ENCODE measurements around the gene RNF148.

The RNF148 gene, protein sequence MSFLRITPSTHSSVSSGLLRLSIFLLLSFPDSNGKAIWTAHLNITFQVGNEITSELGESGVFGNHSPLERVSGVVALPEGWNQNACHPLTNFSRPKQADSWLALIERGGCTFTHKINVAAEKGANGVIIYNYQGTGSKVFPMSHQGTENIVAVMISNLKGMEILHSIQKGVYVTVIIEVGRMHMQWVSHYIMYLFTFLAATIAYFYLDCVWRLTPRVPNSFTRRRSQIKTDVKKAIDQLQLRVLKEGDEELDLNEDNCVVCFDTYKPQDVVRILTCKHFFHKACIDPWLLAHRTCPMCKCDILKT

DNA sequence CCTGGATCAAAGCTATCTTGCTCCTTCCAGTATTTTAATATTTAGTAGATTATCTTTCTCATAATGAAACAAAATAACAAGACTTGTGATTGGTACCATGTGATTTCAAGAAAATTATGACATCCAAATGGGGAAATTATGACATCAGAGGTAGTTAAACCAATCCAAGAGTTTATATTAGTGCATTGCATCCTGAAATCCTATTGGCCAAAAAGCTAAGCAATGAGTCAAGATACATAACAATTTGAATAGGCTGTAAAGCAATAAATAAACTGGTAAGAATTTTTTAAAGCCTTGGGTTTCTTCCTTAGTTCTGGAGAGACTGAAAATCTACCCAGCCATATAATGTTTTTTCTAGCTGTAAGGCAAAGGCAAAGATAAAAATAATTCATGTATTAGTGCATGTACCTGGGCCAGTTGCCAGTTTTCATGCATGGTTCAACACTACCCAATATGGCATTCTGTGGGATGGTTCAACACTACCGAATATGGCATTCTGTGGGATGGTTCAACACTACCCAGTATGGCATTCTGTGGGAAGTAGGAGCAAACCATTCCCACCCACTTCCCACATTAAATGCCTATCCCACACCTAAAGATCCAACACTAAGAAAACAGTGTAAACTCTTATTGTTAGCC, at the start of gene RNF148:
Gene RNF148 (minus strand): TSS at position 51 of the 639 bp plus-strand sequence. CDS start 172 bp downstream, outside the sequence.
- no peak within 1 kb of the TSS for H3K4me2 ChIP-seq (ENCODE audit: low read depth, low read length, poor library complexity, severe bottlenecking)
- no peaks in the 10 kb centered on the region for H3K27me3 ChIP-seq (ENCODE audit: low read length)
- no peak within 1 kb of the TSS for H3K9ac ChIP-seq (ENCODE audit: low read length)
- H3K9me2 ChIP-seq (replicated peaks; ENCODE audit: insufficient read depth, low read length), result no peaks in the 10 kb centered on the region
- H3K36me3 ChIP-seq (ENCODE audit: low read length), result no peaks in the 10 kb centered on the region
- H3K9me3 ChIP-seq (ENCODE audit: insufficient read depth, low read length), result no peaks in the 10 kb centered on the region
- no peaks in the 10 kb centered on the region for H4K20me1 ChIP-seq (ENCODE audit: low read depth, low read length)
- H3K27ac ChIP-seq (ENCODE audit: low read depth, low read length), result no peak within 1 kb of the TSS
- no peak within 1 kb of the TSS for H2AFZ ChIP-seq (ENCODE audit: low read depth, low read length, severe bottlenecking)
- no peak within 1 kb of the TSS for H3K4me3 ChIP-seq (ENCODE audit: insufficient read depth, low read length, poor library complexity, severe bottlenecking)
- no peak for TF ChIP-seq EZH2phosphoT487 (conservative IDR thresholded peaks at IDR 0.05; ENCODE audit: low read length)
- TF ChIP-seq, protein P1, sequence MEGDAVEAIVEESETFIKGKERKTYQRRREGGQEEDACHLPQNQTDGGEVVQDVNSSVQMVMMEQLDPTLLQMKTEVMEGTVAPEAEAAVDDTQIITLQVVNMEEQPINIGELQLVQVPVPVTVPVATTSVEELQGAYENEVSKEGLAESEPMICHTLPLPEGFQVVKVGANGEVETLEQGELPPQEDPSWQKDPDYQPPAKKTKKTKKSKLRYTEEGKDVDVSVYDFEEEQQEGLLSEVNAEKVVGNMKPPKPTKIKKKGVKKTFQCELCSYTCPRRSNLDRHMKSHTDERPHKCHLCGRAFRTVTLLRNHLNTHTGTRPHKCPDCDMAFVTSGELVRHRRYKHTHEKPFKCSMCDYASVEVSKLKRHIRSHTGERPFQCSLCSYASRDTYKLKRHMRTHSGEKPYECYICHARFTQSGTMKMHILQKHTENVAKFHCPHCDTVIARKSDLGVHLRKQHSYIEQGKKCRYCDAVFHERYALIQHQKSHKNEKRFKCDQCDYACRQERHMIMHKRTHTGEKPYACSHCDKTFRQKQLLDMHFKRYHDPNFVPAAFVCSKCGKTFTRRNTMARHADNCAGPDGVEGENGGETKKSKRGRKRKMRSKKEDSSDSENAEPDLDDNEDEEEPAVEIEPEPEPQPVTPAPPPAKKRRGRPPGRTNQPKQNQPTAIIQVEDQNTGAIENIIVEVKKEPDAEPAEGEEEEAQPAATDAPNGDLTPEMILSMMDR (IDR thresholded peaks at IDR 0.05; ENCODE audit: insufficient read depth, low read length, poor library complexity, severe bottlenecking), result no peak
- no peaks in the 10 kb centered on the region for H3K79me2 ChIP-seq (ENCODE audit: insufficient read depth, low read length)
- H3F3A ChIP-seq (ENCODE audit: insufficient read depth), result no peaks in the 10 kb centered on the region

DNA sequence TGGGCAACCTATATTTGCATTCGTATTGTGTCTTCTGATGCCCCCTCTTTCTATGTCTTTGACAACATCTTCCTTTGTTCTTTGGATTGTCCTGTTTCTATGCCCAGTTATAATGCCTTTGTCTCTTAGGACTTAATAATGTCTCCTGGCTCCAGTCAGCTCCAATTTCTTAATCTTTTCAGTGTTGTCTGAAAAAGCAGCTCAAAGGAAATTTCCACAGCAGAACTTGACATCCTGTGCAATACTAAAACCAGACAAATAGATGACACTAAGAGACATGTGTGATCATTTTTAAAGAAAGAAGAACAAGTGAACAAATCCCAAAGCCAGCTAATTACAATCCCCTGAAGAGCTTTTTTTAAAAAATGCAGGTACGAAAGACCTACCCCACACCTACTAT, 47.7 kb upstream of the RNF148 start:
- Histone ChIP-seq H3K9me3 (ENCODE audit: insufficient read depth, low read length) (no peaks in the 10 kb centered on the region), H3K36me3 (ENCODE audit: low read length) (no peaks in the 10 kb centered on the region), H3K9me2 (replicated peaks; ENCODE audit: insufficient read depth, low read length) (no peaks in the 10 kb centered on the region; the same call in 1 of the 2 replicates), H2AFZ (ENCODE audit: low read depth, low read length, severe bottlenecking) (no peak overlapping the region), H3K4me2 (ENCODE audit: low read depth, low read length, poor library complexity, severe bottlenecking) (no peak overlapping the region), H3K9ac (ENCODE audit: low read length) (no peak overlapping the region), H3K27ac (ENCODE audit: low read depth, low read length) (no peak overlapping the region), H4K20me1 (ENCODE audit: low read depth, low read length) (no peaks in the 10 kb centered on the region), H3F3A (ENCODE audit: insufficient read depth) (no peaks in the 10 kb centered on the region), H3K27me3 (ENCODE audit: low read length) (no peaks in the 10 kb centered on the region), H3K4me3 (ENCODE audit: insufficient read depth, low read length, poor library complexity, severe bottlenecking) (no peak overlapping the region), H3K79me2 (ENCODE audit: insufficient read depth, low read length) (no peaks in the 10 kb centered on the region)
- no peak for TF ChIP-seq EZH2phosphoT487 (conservative IDR thresholded peaks at IDR 0.05; ENCODE audit: low read length)
- TF ChIP-seq, protein P1 (IDR thresholded peaks at IDR 0.05; ENCODE audit: insufficient read depth, low read length, poor library complexity, severe bottlenecking), result no peak

DNA sequence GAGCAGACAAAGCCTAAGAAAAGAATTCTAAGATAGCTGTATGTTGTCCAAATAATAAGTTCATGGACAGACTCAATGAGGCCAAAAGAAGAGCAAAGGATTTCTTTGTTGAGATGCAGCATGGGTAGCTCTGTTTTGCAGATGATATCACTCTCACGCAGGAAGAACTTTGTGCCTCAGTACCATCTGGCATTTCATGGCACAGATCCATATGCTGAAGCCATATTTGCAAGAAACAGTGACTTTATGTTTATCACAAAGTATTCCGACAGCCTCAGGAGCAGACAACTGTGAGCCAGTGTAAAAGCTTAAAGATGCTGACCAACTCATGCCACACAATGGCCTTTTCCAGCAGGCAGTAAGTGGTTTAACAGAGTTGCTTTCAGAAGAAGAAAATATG, 45.5 kb upstream of the RNF148 start:
- no peaks in the 10 kb centered on the region; the same call in 1 of the 2 replicates for H3K9me2 ChIP-seq (replicated peaks; ENCODE audit: insufficient read depth, low read length)
- TF ChIP-seq EZH2phosphoT487 (conservative IDR thresholded peaks at IDR 0.05; ENCODE audit: low read length), result no peak
- TF ChIP-seq, protein P1 (IDR thresholded peaks at IDR 0.05; ENCODE audit: insufficient read depth, low read length, poor library complexity, severe bottlenecking), result no peak

More for the DNA sequence above, 45.5 kb upstream of the RNF148 start:
- H3K79me2 ChIP-seq (ENCODE audit: insufficient read depth, low read length), result no peaks in the 10 kb centered on the region
- no peaks in the 10 kb centered on the region for H3K9me3 ChIP-seq (ENCODE audit: insufficient read depth, low read length)
- no peak overlapping the region for H3K27ac ChIP-seq (ENCODE audit: low read depth, low read length)
- H3K27me3 ChIP-seq (ENCODE audit: low read length), result no peaks in the 10 kb centered on the region
- H3K36me3 ChIP-seq (ENCODE audit: low read length), result no peaks in the 10 kb centered on the region
- H3K4me2 ChIP-seq (ENCODE audit: low read depth, low read length, poor library complexity, severe bottlenecking), result no peak overlapping the region
- H3F3A ChIP-seq (ENCODE audit: insufficient read depth), result no peaks in the 10 kb centered on the region
- no peak overlapping the region for H3K9ac ChIP-seq (ENCODE audit: low read length)
- no peak overlapping the region for H3K4me3 ChIP-seq (ENCODE audit: insufficient read depth, low read length, poor library complexity, severe bottlenecking)
- H4K20me1 ChIP-seq (ENCODE audit: low read depth, low read length), result no peaks in the 10 kb centered on the region
- no peak overlapping the region for H2AFZ ChIP-seq (ENCODE audit: low read depth, low read length, severe bottlenecking)

All from SU-DHL-6 (cell line).